Stimulated activated CD4-positive, alpha-beta T cell treated with anti-CD3 and anti-CD28 coated beads, Interleukin-4, amount 100 ng/mL, for 4 hours (primary cell): Measurements from ENCODE around the gene ADA.
"Not testable (repeated sequence)": the region's sequence is repeated elsewhere in the genome, so short reads cannot be mapped to it uniquely, and the experiment has no call there.

ENCODE experiments used
- DNase-seq, 2 experiments: peaks; one replicate each; pipeline ENCODE4 v3.0.0-alpha.2; 2020

ADA gene

GRCh38 chr20:44678242-44678641, 26.7 kb upstream of the ADA start:
- DNase-seq, result no peak

GRCh38 chr20:44672318-44672902, 20.9 kb upstream of the ADA start:
- not testable (repeated sequence) for DNase-seq

GRCh38 chr20:44671541-44671940, 20.0 kb upstream of the ADA start:
- DNase-seq, result peak; percentile 45 to 78

GRCh38 chr20:44670851-44671250, 19.4 kb upstream of the ADA start:
- not testable (repeated sequence) for DNase-seq

GRCh38 chr20:44666066-44666465, 14.6 kb upstream of the ADA start:
- DNase-seq, result no peak

- DNase-seq, result no peak
These were observed 12.6 kb upstream of the ADA start for GRCh38 chr20:44664131-44664530.

GRCh38 chr20:44662261-44662660, 10.8 kb upstream of the ADA start:
- DNase-seq, result no peak

GRCh38 chr20:44660581-44660980, 9.1 kb upstream of the ADA start:
- no peak for DNase-seq

GRCh38 chr20:44659931-44660330, 8.4 kb upstream of the ADA start:
- no peak for DNase-seq

- no peak for DNase-seq
These were observed 7.3 kb upstream of the ADA start for GRCh38 chr20:44658810-44659209.

- no peak for DNase-seq
These were observed 6.4 kb upstream of the ADA start for GRCh38 chr20:44657875-44658274.

GRCh38 chr20:44656448-44656847, 4.9 kb upstream of the ADA start:
- DNase-seq, result no peak

- not testable (repeated sequence) for DNase-seq
These were observed 2.7 kb upstream of the ADA start for GRCh38 chr20:44654210-44654609.

GRCh38 chr20:44653546-44653945, 2.0 kb upstream of the ADA start:
- no peak for DNase-seq

GRCh38 chr20:44651434-44651683, 140 bp downstream of the ADA start:
- no peak for DNase-seq

GRCh38 chr20:44650771-44651433, 597 bp downstream of the ADA start:
- DNase-seq, result peak; percentile 22 to 29

- no peak for DNase-seq
These were observed 1.5 kb downstream of the ADA start for GRCh38 chr20:44649976-44650375.

GRCh38 chr20:44649126-44649525, 2.4 kb downstream of the ADA start:
- DNase-seq, result no peak

- no peak for DNase-seq
These were observed 2.9 kb downstream of the ADA start for GRCh38 chr20:44648579-44648978.

GRCh38 chr20:44648068-44648467, 3.4 kb downstream of the ADA start:
- no peak for DNase-seq

- DNase-seq, result peak in 1 of 2 experiments; percentile 7
These were observed 4.7 kb downstream of the ADA start for GRCh38 chr20:44646641-44647274.

- DNase-seq, result peak in 1 of 2 experiments; percentile 4
These were observed 5.4 kb downstream of the ADA start for GRCh38 chr20:44646023-44646640.

GRCh38 chr20:44644667-44645131, 6.8 kb downstream of the ADA start:
- DNase-seq, result peak in 1 of 2 experiments; percentile 39

GRCh38 chr20:44644230-44644617, 7.3 kb downstream of the ADA start:
- DNase-seq, result no peak
